ENCODE measurements around the gene PTPRU.

PTPRU gene

DNA sequence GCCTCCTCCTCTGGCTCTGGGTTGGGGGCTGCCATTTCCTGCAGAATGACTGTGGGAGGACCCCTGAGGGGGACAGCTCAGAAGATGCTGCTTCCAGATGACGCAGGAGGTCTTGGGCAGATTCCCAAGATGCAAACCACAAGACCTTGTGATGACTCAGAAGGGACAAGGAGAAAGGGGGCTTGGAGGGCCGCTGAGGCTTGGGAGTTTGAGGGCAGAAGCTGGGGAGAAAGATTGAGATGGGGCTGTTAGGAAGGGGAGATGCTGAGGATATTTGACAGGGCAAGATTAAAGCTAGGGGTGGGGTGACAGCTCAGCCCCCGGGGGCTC lies 7.5 kb downstream of the PTPRU start:
- Histone ChIP-seq H3K27ac (no peak overlapping the region), H3K4me3 (no peak overlapping the region)
- no peak for DNase-seq (ENCODE audit: low spot score)
- TF ChIP-seq CTCF (IDR thresholded peaks at IDR 0.05): no peak

GRCh38 chr1:29245261-29245660 lies 8.9 kb downstream of the PTPRU start:
- H3K4me3 ChIP-seq: no peak overlapping the region
- no peak overlapping the region for H3K27ac ChIP-seq
- DNase-seq (ENCODE audit: low spot score): no peak
- TF ChIP-seq CTCF (IDR thresholded peaks at IDR 0.05): no peak

DNA sequence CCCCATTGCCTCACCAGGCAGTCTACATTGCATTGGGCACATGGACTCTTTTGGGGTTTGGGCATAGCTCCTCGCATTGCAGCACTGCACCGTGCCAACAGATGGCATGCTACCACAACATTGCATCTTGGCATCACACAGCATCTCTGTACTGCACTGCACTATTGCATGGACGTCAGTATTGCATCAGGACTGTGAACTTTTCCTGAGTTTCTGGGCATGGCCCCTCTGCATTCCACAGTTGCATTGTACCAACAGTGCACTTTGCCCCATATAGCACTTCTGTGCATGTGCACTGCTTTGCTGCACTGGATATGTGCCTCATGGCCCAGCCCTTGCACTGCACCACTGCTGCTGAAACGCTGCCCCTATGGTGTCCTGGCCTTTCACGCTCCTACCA lies 9.6 kb downstream of the PTPRU start:
- H3K27ac ChIP-seq: no peak overlapping the region
- DNase-seq (ENCODE audit: low spot score): no peak
- H3K4me3 ChIP-seq: no peak overlapping the region
- TF ChIP-seq CTCF (IDR thresholded peaks at IDR 0.05): no peak

DNA sequence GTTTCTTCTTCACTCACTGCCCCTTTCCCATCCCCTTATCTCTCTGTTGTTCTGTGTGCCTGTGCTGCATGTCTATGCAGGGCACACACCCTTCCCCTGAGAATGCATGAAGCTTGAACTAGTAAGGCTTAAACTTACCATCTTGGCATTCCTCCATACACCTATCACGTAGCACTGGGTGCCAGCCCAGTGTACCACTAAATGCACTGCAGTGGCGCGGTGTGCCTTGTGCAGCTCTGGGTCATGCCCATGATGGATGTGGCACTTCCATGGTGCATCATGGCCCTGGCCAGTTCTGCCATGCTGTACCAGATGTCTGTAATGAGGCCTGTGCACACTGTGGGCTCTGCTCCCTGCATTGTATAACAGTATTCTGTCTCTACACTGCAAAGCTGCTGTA lies 10.7 kb downstream of the PTPRU start:
- no peak for TF ChIP-seq CTCF (IDR thresholded peaks at IDR 0.05)
- Histone ChIP-seq H3K27ac (no peak overlapping the region), H3K4me3 (no peak overlapping the region)
- DNase-seq (ENCODE audit: low spot score): no peak

DNA sequence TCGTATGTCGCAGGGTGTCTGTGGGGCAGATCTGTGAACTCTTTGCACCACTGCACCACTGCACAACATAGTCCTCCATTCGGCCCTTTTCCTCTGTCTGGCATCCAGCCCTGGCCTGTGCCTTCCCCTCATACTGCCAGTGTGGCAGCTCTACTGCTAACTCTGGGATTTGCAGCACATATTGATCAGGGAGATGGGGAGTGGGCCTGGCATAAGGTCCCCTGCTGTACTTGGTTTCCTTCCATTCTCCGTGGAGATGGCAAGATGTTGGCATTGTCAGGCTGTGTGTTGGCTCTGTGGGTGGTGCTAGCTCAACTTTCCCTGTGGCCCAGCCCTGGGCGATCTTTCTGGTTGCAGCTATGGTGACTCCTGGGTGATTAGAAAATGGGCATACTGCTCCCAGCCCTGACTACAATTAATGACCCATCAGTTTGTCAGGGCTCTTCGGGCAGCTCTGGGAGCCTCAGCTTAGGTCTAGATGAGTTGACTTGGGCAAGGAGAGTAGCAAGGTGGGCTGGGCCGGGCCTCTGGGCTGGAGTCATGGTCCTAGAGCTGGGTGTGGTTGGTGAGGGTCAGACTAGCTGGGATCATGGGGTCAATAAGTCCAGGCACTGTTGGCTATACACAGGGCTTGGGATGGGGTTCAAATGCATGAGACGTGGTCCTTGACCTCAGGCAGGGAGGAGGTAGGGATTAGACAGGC lies 11.4 kb downstream of the PTPRU start:
- no peak for DNase-seq (ENCODE audit: low spot score)
- Histone ChIP-seq H3K27ac (no peak overlapping the region), H3K4me3 (no peak overlapping the region)
- no peak for TF ChIP-seq CTCF (IDR thresholded peaks at IDR 0.05)

GRCh38 chr1:29248409-29248808 lies 12.1 kb downstream of the PTPRU start:
- H3K4me3 ChIP-seq: no peak overlapping the region
- H3K27ac ChIP-seq: no peak overlapping the region
- no peak for TF ChIP-seq CTCF (IDR thresholded peaks at IDR 0.05)
- no peak for DNase-seq (ENCODE audit: low spot score)

GRCh38 chr1:29249170-29249691 lies 12.9 kb downstream of the PTPRU start:
- DNase-seq (ENCODE audit: low spot score): no peak
- H3K4me3 ChIP-seq: no peak overlapping the region
- no peak for TF ChIP-seq CTCF (IDR thresholded peaks at IDR 0.05)
- H3K27ac ChIP-seq: no peak overlapping the region

Data from coronary artery (tissue), 2 donors.